GM18951 (cell line): ENCODE data around the gene TSC22D4.
A peak's percentile ranks its signal among the peaks of the same experiment; 100 is the strongest.

Experiments used
- POLR2A ChIP-seq: IDR thresholded peaks from 4 replicates; pipeline ENCODE4 v1.6.1; 2011; ENCODE audit warnings: mild to moderate bottlenecking; ENCODE audit not compliant: insufficient read length, insufficient read depth; ENCODE audit errors: extremely low read depth
- in situ Hi-C: fragments of 300-500 bp; cut with MboI; formaldehyde crosslinking; loops from one replicate; pipeline ENCODE4 v1.12.0; 2022; ENCODE audit warnings: low sequenced_read_pairs, mixed read lengths, inconsistent platforms; ENCODE audit not compliant: unreplicated experiment

Gene TSC22D4

GRCh38 chr7:100475549-100475948 lies 3.5 kb downstream of the TSC22D4 start:
- in situ Hi-C loops = no loop called here
- TF ChIP-seq POLR2A = no peak

GRCh38 chr7:100472854-100473499 lies 6.0 kb downstream of the TSC22D4 start:
- no peak for TF ChIP-seq POLR2A
- in situ Hi-C loops = no loop called here

- no peak for TF ChIP-seq POLR2A
- in situ Hi-C loops = no loop called here
Observed at GRCh38 chr7:100472121-100472851, 6.7 kb downstream of the TSC22D4 start.

- in situ Hi-C loops = no loop called here
- TF ChIP-seq POLR2A = no peak
Observed at GRCh38 chr7:100471021-100471420, 8.0 kb downstream of the TSC22D4 start.

GRCh38 chr7:100469227-100470044 lies 9.6 kb downstream of the TSC22D4 start:
- in situ Hi-C loops = no loop called here

GRCh38 chr7:100467638-100468373 lies 11.2 kb downstream of the TSC22D4 start:
- no peak for TF ChIP-seq POLR2A
- in situ Hi-C loops = no loop called here

More at GRCh38 chr7:100469227-100470044, 9.6 kb downstream of the TSC22D4 start:
- TF ChIP-seq POLR2A = peak; percentile 36

GRCh38 chr7:100466653-100467605 lies 12.1 kb downstream of the TSC22D4 start:
- in situ Hi-C loops = no loop called here

GRCh38 chr7:100465702-100466311 lies 13.2 kb downstream of the TSC22D4 start:
- in situ Hi-C loops = no loop called here

More at GRCh38 chr7:100466653-100467605, 12.1 kb downstream of the TSC22D4 start:
- TF ChIP-seq POLR2A = no peak

GRCh38 chr7:100465299-100465698 lies 13.7 kb downstream of the TSC22D4 start:
- TF ChIP-seq POLR2A = no peak
- in situ Hi-C loops = no loop called here

More at GRCh38 chr7:100465702-100466311, 13.2 kb downstream of the TSC22D4 start:
- no peak for TF ChIP-seq POLR2A

GRCh38 chr7:100464791-100465190 lies 14.2 kb downstream of the TSC22D4 start:
- in situ Hi-C loops = no loop called here
- TF ChIP-seq POLR2A = no peak

GRCh38 chr7:100464210-100464660 lies 14.8 kb downstream of the TSC22D4 start, which contains the start of gene SPACDR:
SPACDR (minus strand) TSS chr7:100464260; CDS start chr7:100464025, 235 bp downstream.
- no peak for TF ChIP-seq POLR2A
- in situ Hi-C loops = no loop called here
